PC-3 (cell line): Measurements from ENCODE around the gene CUEDC1.

Experiments used
- EZH2 ChIP-seq: fragments of 300-600 bp; sonication (generic); IDR thresholded peaks from one replicate; pipeline ENCODE4 v1.6.1; 2017; ENCODE audit warnings: antibody characterized with exemption, mild to moderate bottlenecking, low read length; ENCODE audit not compliant: unreplicated experiment
- TF ChIP-seq, protein P1 (sequence below): fragments of 300-600 bp; sonication (generic); conservative IDR thresholded peaks from 2 replicates; pipeline ENCODE4 v1.5.1; 2017; ENCODE audit warnings: antibody characterized with exemption, low read depth, mild to moderate bottlenecking, low read length

DNA sequence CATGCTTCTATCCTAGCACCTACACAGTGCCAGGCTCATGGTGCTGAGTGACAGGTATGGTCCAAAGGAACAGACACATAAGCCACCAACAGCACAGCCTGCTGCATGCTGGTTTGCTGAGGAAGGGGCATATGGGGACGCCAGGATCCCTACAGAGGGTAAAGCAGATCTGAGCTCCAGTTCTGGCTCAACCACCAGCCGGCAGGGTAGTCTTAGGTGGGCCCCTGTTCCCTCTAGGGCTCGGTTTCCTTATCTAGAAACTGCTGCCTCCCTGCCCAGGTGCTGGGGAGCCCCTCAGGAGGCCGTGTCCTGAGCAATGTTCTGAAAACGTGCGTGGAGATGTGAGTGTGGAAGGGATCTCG lies 81.2 kb downstream of the CUEDC1 start:
- TF ChIP-seq, protein P1, sequence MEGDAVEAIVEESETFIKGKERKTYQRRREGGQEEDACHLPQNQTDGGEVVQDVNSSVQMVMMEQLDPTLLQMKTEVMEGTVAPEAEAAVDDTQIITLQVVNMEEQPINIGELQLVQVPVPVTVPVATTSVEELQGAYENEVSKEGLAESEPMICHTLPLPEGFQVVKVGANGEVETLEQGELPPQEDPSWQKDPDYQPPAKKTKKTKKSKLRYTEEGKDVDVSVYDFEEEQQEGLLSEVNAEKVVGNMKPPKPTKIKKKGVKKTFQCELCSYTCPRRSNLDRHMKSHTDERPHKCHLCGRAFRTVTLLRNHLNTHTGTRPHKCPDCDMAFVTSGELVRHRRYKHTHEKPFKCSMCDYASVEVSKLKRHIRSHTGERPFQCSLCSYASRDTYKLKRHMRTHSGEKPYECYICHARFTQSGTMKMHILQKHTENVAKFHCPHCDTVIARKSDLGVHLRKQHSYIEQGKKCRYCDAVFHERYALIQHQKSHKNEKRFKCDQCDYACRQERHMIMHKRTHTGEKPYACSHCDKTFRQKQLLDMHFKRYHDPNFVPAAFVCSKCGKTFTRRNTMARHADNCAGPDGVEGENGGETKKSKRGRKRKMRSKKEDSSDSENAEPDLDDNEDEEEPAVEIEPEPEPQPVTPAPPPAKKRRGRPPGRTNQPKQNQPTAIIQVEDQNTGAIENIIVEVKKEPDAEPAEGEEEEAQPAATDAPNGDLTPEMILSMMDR, result no peak
- no peak for TF ChIP-seq EZH2
